ENCODE results near the gene CTRB2. TPM values are rescaled to one million over a fixed set of nuclear protein-coding genes. Genes with fewer than 3 reads are reported as not detected.

Gene CTRB2
- total RNA-seq, 1 donor from 2014 or later: not detected

- Mint-ChIP-seq H3K4me3 (ENCODE audit: unreplicated experiment) (no peak overlapping the region), H3K27ac (ENCODE audit: unreplicated experiment) (peak overlapping the region; percentile 85), H3K9me3 (ENCODE audit: low read depth) (no peaks in the 10 kb centered on the region), H3K4me1 (ENCODE audit: low read depth) (peaks cover 63% of the 10 kb centered on the region), H3K27me3 (ENCODE audit: low read depth) (no peaks in the 10 kb centered on the region), H3K36me3 (ENCODE audit: low read depth) (peaks cover 33% of the 10 kb centered on the region)
- peak; percentile 80 for DNase-seq (ENCODE audit: low spot score)
- TF ChIP-seq CTCF (IDR thresholded peaks at IDR 0.05): no peak
Observed at GRCh38 chr16:75237398-75238131, 30.6 kb upstream of the CTRB2 start.

- peak; percentile 84 for DNase-seq (ENCODE audit: low spot score)
- no peak for TF ChIP-seq CTCF (IDR thresholded peaks at IDR 0.05)
- Mint-ChIP-seq H3K27ac (ENCODE audit: unreplicated experiment) (no peak overlapping the region), H3K36me3 (ENCODE audit: low read depth) (peaks cover 31% of the 10 kb centered on the region), H3K4me3 (ENCODE audit: unreplicated experiment) (no peak overlapping the region), H3K9me3 (ENCODE audit: low read depth) (no peaks in the 10 kb centered on the region), H3K27me3 (ENCODE audit: low read depth) (no peaks in the 10 kb centered on the region), H3K4me1 (ENCODE audit: low read depth) (peaks cover 56% of the 10 kb centered on the region)
Observed at GRCh38 chr16:75236736-75237397, 29.9 kb upstream of the CTRB2 start.

- peaks cover 34% of the 10 kb centered on the region for H3K36me3 Mint-ChIP-seq (ENCODE audit: low read depth)
- H3K4me3 Mint-ChIP-seq (ENCODE audit: unreplicated experiment): no peak overlapping the region
- H3K27ac Mint-ChIP-seq (ENCODE audit: unreplicated experiment): peak overlapping the region; percentile 91
- no peaks in the 10 kb centered on the region for H3K27me3 Mint-ChIP-seq (ENCODE audit: low read depth)
- no peak for DNase-seq (ENCODE audit: low spot score)
- H3K9me3 Mint-ChIP-seq (ENCODE audit: low read depth): no peaks in the 10 kb centered on the region
- H3K4me1 Mint-ChIP-seq (ENCODE audit: low read depth): peaks cover 58% of the 10 kb centered on the region
- TF ChIP-seq CTCF (IDR thresholded peaks at IDR 0.05): no peak
Observed at GRCh38 chr16:75236232-75236631, 29.3 kb upstream of the CTRB2 start.

- peaks cover 54% of the 10 kb centered on the region for H3K4me1 Mint-ChIP-seq (ENCODE audit: low read depth)
- H3K27me3 Mint-ChIP-seq (ENCODE audit: low read depth): no peaks in the 10 kb centered on the region
- H3K27ac Mint-ChIP-seq (ENCODE audit: unreplicated experiment): peak overlapping the region; percentile 91
- DNase-seq (ENCODE audit: low spot score): peak; percentile 95
- H3K4me3 Mint-ChIP-seq (ENCODE audit: unreplicated experiment): no peak overlapping the region
- H3K9me3 Mint-ChIP-seq (ENCODE audit: low read depth): no peaks in the 10 kb centered on the region
- peaks cover 32% of the 10 kb centered on the region for H3K36me3 Mint-ChIP-seq (ENCODE audit: low read depth)
- TF ChIP-seq CTCF (IDR thresholded peaks at IDR 0.05): no peak
Observed at GRCh38 chr16:75235721-75236193, 28.8 kb upstream of the CTRB2 start.

GRCh38 chr16:75234856-75235696 is 28.1 kb upstream of the CTRB2 start:
- Mint-ChIP-seq H3K27me3 (ENCODE audit: low read depth) (no peaks in the 10 kb centered on the region), H3K27ac (ENCODE audit: unreplicated experiment) (peak overlapping the region; percentile 82), H3K36me3 (ENCODE audit: low read depth) (peaks cover 33% of the 10 kb centered on the region), H3K4me1 (ENCODE audit: low read depth) (peaks cover 52% of the 10 kb centered on the region), H3K4me3 (ENCODE audit: unreplicated experiment) (no peak overlapping the region), H3K9me3 (ENCODE audit: low read depth) (no peaks in the 10 kb centered on the region)
- no peak for DNase-seq (ENCODE audit: low spot score)
- no peak for TF ChIP-seq CTCF (IDR thresholded peaks at IDR 0.05)
